Naive thymus-derived CD4-positive, alpha-beta T cell (primary cell): Measurements from ENCODE around the gene CCDC159. TPM values are rescaled to one million over a fixed set of nuclear protein-coding genes. Genes with fewer than 3 reads are reported as not detected.

Experiments
- ATAC-seq: fragments of 150-1000 bp; cut with Tn5 transposase; 2 replicates; pipeline ENCODE4 v1.10.0; 2021; ENCODE audit warnings: mild to moderate bottlenecking, moderate library complexity
- CTCF ChIA-PET: fragments of 350-600 bp; sonication (Branson Sonifier 250); formaldehyde crosslinking; loops from one replicate; lab custom pipeline; 2021; ENCODE audit warnings: antibody characterized with exemption; lab: Charles Lee
- POLR2A ChIA-PET: fragments of 350-600 bp; sonication (Branson Sonifier 250); formaldehyde crosslinking; loops from one replicate; lab custom pipeline; 2021; ENCODE audit warnings: antibody characterized with exemption, inconsistent platforms; lab: Charles Lee
- DNase-seq, 9 donors: peaks; one replicate each; pipeline versions ENCODE4 v3.0.0 to v3.0.0-alpha.2; 2020 to 2022; ENCODE audit warnings: mixed read lengths in 1 of 9
- H3K27ac ChIP-seq: one replicate; pipeline ENCODE4 v1.7.0; 2013; ENCODE audit warnings: mild to moderate bottlenecking, low read depth, low read length, moderate library complexity
- H3K27me3 ChIP-seq, 2 donors: one replicate each; pipeline ENCODE4 v1.7.0; 2013; ENCODE audit warnings: low read length in 2 of 2, mild to moderate bottlenecking in 2 of 2, moderate library complexity in 2 of 2; ENCODE audit not compliant: control insufficient read depth in 2 of 2, insufficient read depth in 2 of 2
- H3K36me3 ChIP-seq, 3 experiments: 1 replicate in 2 of 3; 2 replicates in 1 of 3; pipeline ENCODE4 v1.7.0; 2013; ENCODE audit warnings: low read length in 3 of 3, mild to moderate bottlenecking in 3 of 3, moderate library complexity in 1 of 3; ENCODE audit not compliant: insufficient read depth in 3 of 3, control insufficient read depth in 2 of 3
- H3K4me1 ChIP-seq, 2 donors: one replicate each; pipeline ENCODE4 v1.7.0; 2013; ENCODE audit warnings: low read length in 2 of 2, mild to moderate bottlenecking in 2 of 2, moderate library complexity in 1 of 2; ENCODE audit not compliant: control insufficient read depth in 2 of 2, insufficient read depth in 2 of 2
- H3K4me3 ChIP-seq: 2 replicates; pipeline ENCODE4 v1.7.0; 2013; ENCODE audit warnings: mild to moderate bottlenecking, low read length
- H3K9me3 ChIP-seq, 3 experiments: 1 replicate in 2 of 3; 2 replicates in 1 of 3; pipeline ENCODE4 v1.7.0; 2013; ENCODE audit warnings: low read length in 3 of 3; ENCODE audit not compliant: control insufficient read depth in 2 of 3
- H3K27ac Mint-ChIP-seq, 9 donors: one replicate each; pipeline ENCODE4 v1.8.0; 2020 to 2022; ENCODE audit warnings: mixed read lengths in 9 of 9, mild to moderate bottlenecking in 8 of 9, moderate library complexity in 5 of 9, inconsistent platforms in 2 of 9
- H3K27me3 Mint-ChIP-seq, 5 donors: one replicate each; pipeline ENCODE4 v1.8.0; 2021 to 2022; ENCODE audit warnings: mixed read lengths in 5 of 5, mild to moderate bottlenecking in 1 of 5
- H3K36me3 Mint-ChIP-seq, 5 donors: one replicate each; pipeline ENCODE4 v1.8.0; 2020 to 2022; ENCODE audit warnings: mixed read lengths in 5 of 5, mild to moderate bottlenecking in 3 of 5, inconsistent platforms in 1 of 5
- H3K4me1 Mint-ChIP-seq, 7 donors: one replicate each; pipeline ENCODE4 v1.8.0; 2020 to 2022; ENCODE audit warnings: mixed read lengths in 7 of 7, mild to moderate bottlenecking in 3 of 7, inconsistent platforms in 1 of 7
- H3K4me3 Mint-ChIP-seq, 10 donors: one replicate each; pipeline ENCODE4 v1.8.0; 2020 to 2022; ENCODE audit warnings: mild to moderate bottlenecking in 10 of 10, mixed read lengths in 10 of 10, moderate library complexity in 6 of 10, inconsistent platforms in 2 of 10
- H3K9me3 Mint-ChIP-seq, 11 donors: one replicate each; pipeline ENCODE4 v1.8.0; 2020 to 2022; ENCODE audit warnings: mixed read lengths in 11 of 11, mild to moderate bottlenecking in 4 of 11, inconsistent platforms in 1 of 11, moderate library complexity in 1 of 11
- intact Hi-C, 2 donors: fragments of 100-400 bp; cut with micrococcal nuclease; formaldehyde crosslinking; loops; one replicate each; pipeline ENCODE4 v1.15.1; 2023
- polyA plus RNA-seq, 2 donors: library from polyadenylated mRNA; unstranded; fragments of 300-500 nt; fragmentation: Illumina TruSeq; gene quantifications; one replicate each; pipeline ENCODE4 v1.2.3, GENCODE V29; 2021
- total RNA-seq, 6 experiments: library from RNA in 5 of 6; stranded (reverse) in 5 of 6; gene quantifications; 1 replicate in 5 of 6; 2 replicates in 1 of 6; pipeline ENCODE4 v1.2.3 and lab custom pipeline; 2021 to 2026

The CCDC159 gene
- total and polyA plus RNA-seq, 7 experiments from 2014 or later, result 10.0 to 87.4 (median 57.5) TPM

DNA sequence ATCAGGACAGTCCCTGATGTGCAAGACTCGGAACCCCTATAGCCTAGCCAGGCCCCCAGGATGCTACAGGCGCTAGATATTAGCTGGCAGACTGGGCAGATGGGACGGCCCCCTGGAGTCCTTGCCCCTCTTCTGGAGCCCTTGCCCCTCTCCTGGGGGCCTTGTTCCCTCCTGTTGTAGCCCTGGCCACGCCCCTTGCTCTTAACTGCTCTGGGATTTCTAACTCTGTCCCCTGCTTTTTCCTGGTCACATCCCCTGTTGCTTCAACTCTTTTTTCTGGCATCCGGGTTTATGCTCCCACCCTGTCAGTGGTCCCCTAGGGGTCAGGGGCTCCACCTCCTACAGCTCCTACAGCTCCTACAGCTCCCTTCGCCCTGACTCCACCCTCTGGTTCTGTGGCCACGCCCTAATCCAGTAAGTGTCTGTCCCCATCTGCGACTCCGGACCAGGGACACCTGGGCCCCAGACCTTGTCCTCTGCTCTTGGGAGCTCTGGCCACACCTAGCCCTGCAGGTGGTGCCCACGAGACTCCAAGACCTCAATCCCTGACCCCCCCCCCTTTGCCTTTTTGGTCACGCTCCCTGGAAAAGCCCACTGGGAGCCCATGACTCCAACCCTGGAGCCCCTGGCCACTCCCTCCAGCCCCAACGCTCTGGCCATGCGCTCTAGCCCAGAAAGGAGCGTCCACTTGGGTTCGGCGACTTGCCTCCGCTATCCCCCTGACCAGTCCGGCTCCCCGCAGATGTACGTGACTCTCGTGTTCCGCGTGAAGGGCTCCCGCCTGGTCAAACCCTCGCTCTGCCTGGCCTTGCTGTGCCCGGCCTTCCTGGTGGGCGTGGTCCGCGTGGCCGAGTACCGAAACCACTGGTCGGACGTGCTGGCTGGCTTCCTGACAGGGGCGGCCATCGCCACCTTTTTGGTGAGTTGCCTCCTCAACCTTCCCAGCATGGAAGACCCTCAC, 15.7 kb downstream of the CCDC159 start:
- peaks cover 0 to 4% (median 0%) of the 10 kb centered on the region in 5 donors for H3K27me3 Mint-ChIP-seq
- H3K4me3 ChIP-seq, result no peak overlapping the region
- H3K27ac ChIP-seq, result no peak overlapping the region
- H3K4me3 Mint-ChIP-seq, result no peak overlapping the region
- peaks cover 0 to 26% (median 0%) of the 10 kb centered on the region in 3 experiments for H3K36me3 ChIP-seq
- no peaks in the 10 kb centered on the region for H3K27me3 ChIP-seq
- H3K4me1 ChIP-seq, result no peaks in the 10 kb centered on the region
- DNase-seq (no peak), ATAC-seq (no peak)
- intact Hi-C loops, result no loop called here
- H3K27ac Mint-ChIP-seq, result no peak overlapping the region
- POLR2A ChIA-PET, result interaction anchor here (1.9 kb wide), 1 partner anchor 12 kb away, joined by 6 read pairs; the partner anchor contains the start of gene SWSAP1
- peaks cover 0 to 9% (median 0%) of the 10 kb centered on the region in 5 donors for H3K36me3 Mint-ChIP-seq
- no peaks in the 10 kb centered on the region for H3K9me3 ChIP-seq
- peaks cover 0 to 3% (median 0%) of the 10 kb centered on the region in 11 donors for H3K9me3 Mint-ChIP-seq
- peaks cover 0 to 7% (median 0%) of the 10 kb centered on the region in 7 donors for H3K4me1 Mint-ChIP-seq
- CTCF ChIA-PET, result interaction anchor here (1.9 kb wide), 1 partner anchor 13 kb away, joined by 4 read pairs; the partner anchor contains the start of gene SWSAP1

DNA sequence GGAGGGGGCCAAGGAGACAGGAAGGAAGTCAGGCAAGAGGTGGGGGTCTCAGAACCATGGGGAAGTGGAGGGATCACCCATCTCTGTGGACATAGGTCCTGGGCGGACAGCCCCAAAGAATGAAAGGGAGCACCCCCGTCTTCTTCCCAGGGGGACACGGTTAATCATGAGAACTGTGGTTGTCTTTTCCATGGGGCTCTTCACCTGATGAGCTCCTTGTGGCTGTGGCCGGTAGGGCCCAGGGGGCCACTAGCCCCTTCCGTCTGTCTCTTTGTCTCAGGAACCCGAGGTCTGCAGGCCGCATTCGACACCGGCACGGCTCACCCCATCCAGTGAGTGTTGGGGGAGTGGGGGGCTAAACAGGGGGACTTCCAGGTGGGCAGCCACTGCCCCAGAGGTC, 17.6 kb downstream of the CCDC159 start:
- no peaks in the 10 kb centered on the region for H3K9me3 ChIP-seq
- Mint-ChIP-seq H3K27ac (no peak overlapping the region), H3K4me1 (peaks cover 0 to 2% (median 0%) of the 10 kb centered on the region in 7 donors), H3K4me3 (no peak overlapping the region), H3K27me3 (peaks cover 0 to 1% (median 0%) of the 10 kb centered on the region in 5 donors), H3K36me3 (peaks cover 0 to 17% (median 6%) of the 10 kb centered on the region in 5 donors), H3K9me3 (no peaks in the 10 kb centered on the region)
- ChIA-PET CTCF (interaction anchor here (1.9 kb wide), 1 partner anchor 11 kb away, joined by 4 read pairs; the partner anchor contains the start of gene SWSAP1), POLR2A (no interaction called here)
- no peak overlapping the region for H3K4me3 ChIP-seq
- no peak for DNase-seq
- no peak for ATAC-seq
- no peaks in the 10 kb centered on the region for H3K4me1 ChIP-seq
- H3K27me3 ChIP-seq, result no peaks in the 10 kb centered on the region
- H3K36me3 ChIP-seq, result peaks cover 0 to 35% (median 0%) of the 10 kb centered on the region in 3 experiments
- H3K27ac ChIP-seq, result no peak overlapping the region
- intact Hi-C loops, result no loop called here

DNA sequence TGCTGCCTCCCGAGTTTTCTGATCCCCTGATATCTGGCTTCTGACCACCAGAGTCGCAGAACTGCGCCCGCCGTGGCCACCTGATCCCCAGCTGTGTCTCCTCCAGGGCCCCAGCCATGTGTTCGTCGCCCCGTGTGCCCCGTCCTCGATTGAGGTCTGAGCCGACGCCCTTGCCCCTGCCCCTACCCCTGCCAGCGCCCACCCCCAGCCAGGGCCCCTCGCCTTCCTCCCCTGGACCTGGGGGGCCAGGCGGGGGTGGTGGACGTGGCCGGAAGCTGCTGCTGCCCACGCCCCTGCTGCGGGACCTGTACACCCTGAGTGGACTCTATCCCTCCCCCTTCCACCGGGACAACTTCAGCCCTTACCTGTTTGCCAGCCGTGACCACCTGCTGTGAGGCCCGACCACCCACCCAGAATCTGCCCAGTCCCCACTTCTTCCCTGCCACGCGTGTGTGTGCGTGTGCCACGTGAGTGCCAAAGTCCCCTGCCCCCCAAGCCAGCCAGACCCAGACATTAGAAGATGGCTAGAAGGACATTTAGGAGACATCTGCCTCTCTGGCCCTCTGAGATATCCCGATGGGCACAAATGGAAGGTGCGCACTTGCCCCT, 18.1 kb downstream of the CCDC159 start:
- Mint-ChIP-seq H3K27me3 (no peaks in the 10 kb centered on the region), H3K36me3 (peaks cover 0 to 22% (median 9%) of the 10 kb centered on the region in 5 donors), H3K4me3 (no peak overlapping the region), H3K27ac (no peak overlapping the region), H3K9me3 (no peaks in the 10 kb centered on the region), H3K4me1 (peaks cover 0 to 2% (median 0%) of the 10 kb centered on the region in 7 donors)
- H3K4me1 ChIP-seq, result no peaks in the 10 kb centered on the region
- intact Hi-C loops, result no loop called here
- ATAC-seq (no peak), DNase-seq (peak in 1 of 9 donors; percentile 3)
- CTCF ChIA-PET, result interaction anchor here (1.9 kb wide), 1 partner anchor 10 kb away, joined by 4 read pairs; the partner anchor contains the start of gene SWSAP1
- H3K36me3 ChIP-seq, result peaks cover 0 to 40% (median 0%) of the 10 kb centered on the region in 3 experiments
- H3K4me3 ChIP-seq, result no peak overlapping the region
- H3K27me3 ChIP-seq, result no peaks in the 10 kb centered on the region
- H3K9me3 ChIP-seq, result no peaks in the 10 kb centered on the region
- POLR2A ChIA-PET, result no interaction called here
- H3K27ac ChIP-seq, result no peak overlapping the region

DNA sequence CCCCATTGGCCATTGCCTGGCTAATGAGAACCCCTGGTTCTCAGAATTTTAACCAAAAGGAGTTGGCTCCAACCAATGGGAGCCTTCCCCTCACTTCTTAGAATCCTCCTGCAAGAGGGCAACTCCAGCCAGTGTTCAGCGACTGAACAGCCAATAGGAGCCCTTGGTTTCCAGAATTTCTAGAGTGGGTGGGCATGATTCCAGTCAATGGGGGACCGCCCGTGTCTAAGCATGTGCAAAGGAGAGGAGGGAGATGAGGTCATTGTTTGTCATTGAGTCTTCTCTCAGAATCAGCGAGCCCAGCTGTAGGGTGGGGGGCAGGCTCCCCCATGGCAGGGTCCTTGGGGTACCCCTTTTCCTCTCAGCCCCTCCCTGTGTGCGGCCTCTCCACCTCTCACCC, 18.6 kb downstream of the CCDC159 start:
- H3K4me3 ChIP-seq, result no peak overlapping the region
- CTCF ChIA-PET, result no interaction called here
- Mint-ChIP-seq H3K27ac (no peak overlapping the region), H3K4me1 (peaks cover 0 to 2% (median 0%) of the 10 kb centered on the region in 7 donors), H3K9me3 (no peaks in the 10 kb centered on the region), H3K27me3 (no peaks in the 10 kb centered on the region), H3K36me3 (peaks cover 0 to 26% (median 9%) of the 10 kb centered on the region in 5 donors), H3K4me3 (no peak overlapping the region)
- peaks cover 0 to 44% (median 0%) of the 10 kb centered on the region in 3 experiments for H3K36me3 ChIP-seq
- POLR2A ChIA-PET, result no interaction called here
- ATAC-seq, result no peak
- intact Hi-C loops, result no loop called here
- H3K27me3 ChIP-seq, result no peaks in the 10 kb centered on the region
- H3K27ac ChIP-seq, result no peak overlapping the region
- H3K4me1 ChIP-seq, result no peaks in the 10 kb centered on the region
- no peaks in the 10 kb centered on the region for H3K9me3 ChIP-seq
- no peak for DNase-seq

DNA sequence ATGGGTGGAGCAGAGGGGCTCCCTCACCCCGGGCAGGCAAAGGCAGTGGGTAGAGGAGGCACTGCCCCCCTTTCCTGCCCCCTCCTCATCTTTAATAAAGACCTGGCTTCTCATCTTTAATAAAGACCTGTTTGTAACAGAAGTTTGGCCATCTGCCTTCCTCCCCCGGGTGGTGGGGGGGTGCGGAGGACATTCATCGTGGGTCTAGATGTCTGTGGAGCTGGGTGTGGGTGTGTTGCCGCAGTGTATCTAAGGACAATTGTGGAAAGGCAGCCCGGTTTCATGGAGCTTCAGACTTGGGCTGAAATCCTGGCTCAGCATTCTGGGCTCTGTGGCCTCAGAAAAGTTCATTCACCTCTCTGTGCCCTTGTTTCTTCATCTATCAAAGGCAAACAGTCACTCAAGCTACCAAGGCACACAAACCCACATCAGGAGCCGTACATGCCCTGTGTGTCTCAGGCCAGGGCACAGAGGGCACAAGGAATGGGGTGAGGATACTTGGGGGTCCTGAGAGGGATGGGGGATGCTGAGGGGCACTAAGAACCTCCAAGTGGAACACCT, 19.3 kb downstream of the CCDC159 start:
- H3K27ac ChIP-seq, result no peak overlapping the region
- no peaks in the 10 kb centered on the region for H3K9me3 ChIP-seq
- Mint-ChIP-seq H3K9me3 (no peaks in the 10 kb centered on the region), H3K4me1 (peaks cover 0 to 2% (median 0%) of the 10 kb centered on the region in 7 donors), H3K4me3 (no peak overlapping the region), H3K27ac (no peak overlapping the region), H3K27me3 (no peaks in the 10 kb centered on the region), H3K36me3 (peaks cover 1 to 28% (median 9%) of the 10 kb centered on the region in 5 donors)
- ATAC-seq (no peak), DNase-seq (no peak)
- CTCF ChIA-PET, result no interaction called here
- H3K27me3 ChIP-seq, result no peaks in the 10 kb centered on the region
- H3K36me3 ChIP-seq, result peaks cover 0 to 44% (median 0%) of the 10 kb centered on the region in 3 experiments
- no peaks in the 10 kb centered on the region for H3K4me1 ChIP-seq
- no peak overlapping the region for H3K4me3 ChIP-seq
- POLR2A ChIA-PET, result no interaction called here
- intact Hi-C loops, result no loop called here

DNA sequence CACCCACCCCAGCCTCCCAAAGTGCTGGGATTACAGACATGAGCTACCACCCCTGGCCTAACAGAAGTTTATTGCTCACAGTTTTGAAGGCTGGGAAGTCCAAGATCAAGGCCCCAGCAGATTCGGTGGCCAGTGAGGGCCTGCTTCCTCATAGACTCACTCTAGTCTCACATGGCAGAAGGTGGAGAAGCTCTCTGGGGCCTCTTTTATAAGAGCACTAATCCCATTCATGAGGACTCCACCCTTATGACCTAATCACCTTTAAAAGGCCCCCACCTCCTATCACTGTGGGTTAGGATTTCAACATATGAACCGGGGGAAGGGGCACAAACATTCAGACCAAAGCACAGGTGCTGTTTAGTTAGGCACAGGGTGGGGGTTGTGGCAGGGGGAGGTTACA, 21.2 kb downstream of the CCDC159 start:
- Histone ChIP-seq H3K27ac (no peak overlapping the region), H3K4me3 (no peak overlapping the region), H3K4me1 (no peaks in the 10 kb centered on the region), H3K9me3 (no peaks in the 10 kb centered on the region), H3K36me3 (peaks cover 0 to 42% (median 0%) of the 10 kb centered on the region in 3 experiments), H3K27me3 (no peaks in the 10 kb centered on the region)
- ATAC-seq, result no peak
- no peaks in the 10 kb centered on the region for H3K9me3 Mint-ChIP-seq
- H3K4me1 Mint-ChIP-seq, result peaks cover 0 to 4% (median 0%) of the 10 kb centered on the region in 7 donors
- no peak for DNase-seq
- no peak overlapping the region for H3K4me3 Mint-ChIP-seq
- POLR2A ChIA-PET, result interaction anchor here (2.5 kb wide), 1 partner anchor 13 kb away, joined by 11 read pairs; no protein-coding TSS in a partner anchor
- no peaks in the 10 kb centered on the region for H3K27me3 Mint-ChIP-seq
- peak overlapping the region in 1 of 9 donors; percentile 53 for H3K27ac Mint-ChIP-seq
- intact Hi-C loops, result no loop called here
- CTCF ChIA-PET, result interaction anchor here (0.6 kb wide), 1 partner anchor 42 kb away, joined by 3 read pairs; no protein-coding TSS in a partner anchor
- peaks cover 5 to 36% (median 13%) of the 10 kb centered on the region in 5 donors for H3K36me3 Mint-ChIP-seq
